HG03460 (cell line): ENCODE measurements around the gene G6PC2.
"Not testable (repeated sequence)": the region's sequence is repeated elsewhere in the genome, so short reads cannot be mapped to it uniquely, and the experiment has no call there.

Experiments used
- ATAC-seq: cut with Tn5 transposase; IDR thresholded peaks from one replicate; pipeline ENCODE4 v1.9.1; 2021; ENCODE audit not compliant: unreplicated experiment

The G6PC2 gene

GRCh38 chr2:168904358-168904757 lies 3.3 kb downstream of the G6PC2 start:
- no peak for ATAC-seq

GRCh38 chr2:168907940-168908662 lies 7.0 kb downstream of the G6PC2 start:
- no peak for ATAC-seq

- no peak for ATAC-seq
These were observed 9.2 kb downstream of the G6PC2 start for GRCh38 chr2:168910330-168910729.

GRCh38 chr2:168912466-168912865 lies 11.4 kb downstream of the G6PC2 start:
- no peak for ATAC-seq

GRCh38 chr2:168912901-168913369 lies 11.8 kb downstream of the G6PC2 start:
- no peak for ATAC-seq

- ATAC-seq = no peak
These were observed 12.4 kb downstream of the G6PC2 start for GRCh38 chr2:168913495-168913894.

- no peak for ATAC-seq
These were observed 14.6 kb downstream of the G6PC2 start for GRCh38 chr2:168915441-168916330.

- no peak for ATAC-seq
These were observed 15.2 kb downstream of the G6PC2 start for GRCh38 chr2:168916331-168916675.

GRCh38 chr2:168920504-168921157 lies 19.5 kb downstream of the G6PC2 start:
- ATAC-seq = no peak

GRCh38 chr2:168926621-168927386 lies 25.7 kb downstream of the G6PC2 start:
- no peak for ATAC-seq

- ATAC-seq = no peak
These were observed 27.2 kb downstream of the G6PC2 start for GRCh38 chr2:168928113-168928831.

- ATAC-seq = no peak
These were observed 27.9 kb downstream of the G6PC2 start for GRCh38 chr2:168929031-168929430.

- no peak for ATAC-seq
These were observed 29.2 kb downstream of the G6PC2 start for GRCh38 chr2:168930242-168930641.

- ATAC-seq = not testable (repeated sequence)
These were observed 31.1 kb downstream of the G6PC2 start for GRCh38 chr2:168932174-168932573.

GRCh38 chr2:168934826-168935225 lies 33.7 kb downstream of the G6PC2 start:
- no peak for ATAC-seq

GRCh38 chr2:168935810-168936581 lies 34.9 kb downstream of the G6PC2 start:
- ATAC-seq = no peak

GRCh38 chr2:168939061-168939460 lies 38.0 kb downstream of the G6PC2 start:
- ATAC-seq = no peak

GRCh38 chr2:168939918-168940317 lies 38.8 kb downstream of the G6PC2 start:
- ATAC-seq = no peak

GRCh38 chr2:168941297-168941696 lies 40.2 kb downstream of the G6PC2 start:
- no peak for ATAC-seq
